Caco-2 (cell line): ENCODE results near the gene DSCAML1. TPM values are rescaled to one million over a fixed set of nuclear protein-coding genes. Genes with fewer than 3 reads are reported as not detected.
A peak's percentile ranks its signal among the peaks of the same experiment; 100 is the strongest.

Experiments
- BruUV-seq: library from RNA; stranded (reverse); fragments of 400-500 nt; replicated peaks from 2 replicates; lab custom pipeline; 2021; lab: Mats Ljungman, UMichigan
- CTCF ChIA-PET: fragments of 300-600 bp; sonication (Branson Sonifier 250); formaldehyde crosslinking; loops from one replicate; lab custom pipeline; 2022; ENCODE audit warnings: antibody characterized with exemption; lab: Charles Lee
- POLR2A ChIA-PET: fragments of 300-600 bp; sonication (Branson Sonifier 250); formaldehyde crosslinking; loops from one replicate; lab custom pipeline; 2022; ENCODE audit warnings: antibody characterized with exemption; lab: Charles Lee
- DNase-seq, 2 experiments: peaks; one replicate each; pipeline versions ENCODE4 v3.0.0 to v3.0.0-alpha.2; 2020 to 2022
- H3K27me3 ChIP-seq: replicated peaks from 2 replicates; pipeline ENCODE4 v1.6.0; 2011; ENCODE audit warnings: low read length; ENCODE audit not compliant: control insufficient read depth, insufficient read depth
- H3K36me3 ChIP-seq: 2 replicates; pipeline ENCODE4 v1.5.1; 2011; ENCODE audit warnings: low read length; ENCODE audit not compliant: control insufficient read depth, insufficient read depth
- H3K4me1 ChIP-seq: fragments of 250-450 bp; sonication (Bioruptor Pico); 2 replicates; pipeline ENCODE4 v1.5.1; 2020; ENCODE audit warnings: mild to moderate bottlenecking
- H3K4me3 ChIP-seq: 2 replicates; pipeline ENCODE4 v1.5.1; 2011; ENCODE audit warnings: low read depth, mild to moderate bottlenecking, control low read depth, low read length
- H3K9me3 ChIP-seq: fragments of 250-450 bp; sonication (Bioruptor Pico); 2 replicates; pipeline ENCODE4 v1.5.1; 2020; ENCODE audit warnings: mild to moderate bottlenecking, moderate library complexity
- H3K27ac Mint-ChIP-seq: one replicate; pipeline ENCODE4 v1.8.0; 2022; ENCODE audit warnings: mixed read lengths; ENCODE audit not compliant: unreplicated experiment
- H3K27me3 Mint-ChIP-seq: one replicate; pipeline ENCODE4 v1.8.0; 2022; ENCODE audit warnings: mixed read lengths; ENCODE audit not compliant: insufficient read depth, unreplicated experiment
- H3K36me3 Mint-ChIP-seq: one replicate; pipeline ENCODE4 v1.8.0; 2022; ENCODE audit warnings: mild to moderate bottlenecking, mixed read lengths; ENCODE audit not compliant: insufficient read depth, unreplicated experiment
- H3K4me1 Mint-ChIP-seq: one replicate; pipeline ENCODE4 v1.8.0; 2022; ENCODE audit warnings: low read depth, mixed read lengths; ENCODE audit not compliant: unreplicated experiment
- H3K4me3 Mint-ChIP-seq: one replicate; pipeline ENCODE4 v1.8.0; 2022; ENCODE audit warnings: mild to moderate bottlenecking, moderate library complexity, mixed read lengths; ENCODE audit not compliant: unreplicated experiment
- H3K9me3 Mint-ChIP-seq: one replicate; pipeline ENCODE4 v1.8.0; 2022; ENCODE audit warnings: mixed read lengths; ENCODE audit not compliant: unreplicated experiment
- CTCF ChIP-seq, 2 experiments: fragments of 200-600 bp in 1 of 2; IDR thresholded peaks; 1 replicate in 1 of 2; 2 replicates in 1 of 2; pipeline versions ENCODE4 v1.5.1 to v1.8.0; 2011 to 2022; ENCODE audit warnings: antibody characterized with exemption in 1 of 2, control low read depth in 1 of 2, inconsistent platforms in 1 of 2, low read depth in 1 of 2, low read length in 1 of 2, mild to moderate bottlenecking in 1 of 2, moderate library complexity in 1 of 2; ENCODE audit not compliant: insufficient read depth in 1 of 2, severe bottlenecking in 1 of 2, unreplicated experiment in 1 of 2
- intact Hi-C: fragments of 100-400 bp; cut with micrococcal nuclease; formaldehyde crosslinking; loops from one replicate; pipeline ENCODE4 v1.10.0; 2022; ENCODE audit not compliant: unreplicated experiment
- total RNA-seq: library from RNA; stranded (reverse); gene quantifications from 2 replicates; pipeline ENCODE4 v1.2.3, GENCODE V29; 2022

The DSCAML1 gene
- total RNA-seq, 1 experiment from 2014 or later, result not detected

- no peak overlapping the region for H3K4me3 Mint-ChIP-seq
- intact Hi-C loops, result no loop called here
- no TSS peak for BruUV-seq
- ChIA-PET POLR2A (no interaction called here), CTCF (no interaction called here)
- DNase-seq, result no peak
- no peak overlapping the region for H3K27ac Mint-ChIP-seq
- no peaks in the 10 kb centered on the region for H3K4me1 Mint-ChIP-seq
- Histone ChIP-seq H3K9me3 (no peaks in the 10 kb centered on the region), H3K4me3 (no peak overlapping the region), H3K4me1 (no peaks in the 10 kb centered on the region), H3K27me3 (peaks cover 2% of the 10 kb centered on the region; the same call in 1 of the 2 replicates), H3K36me3 (no peaks in the 10 kb centered on the region)
- no peaks in the 10 kb centered on the region for H3K9me3 Mint-ChIP-seq
- no peak for TF ChIP-seq CTCF (IDR thresholded peaks at IDR 0.05; ENCODE audit: insufficient read depth in 1 of 2, low read depth in 1 of 2, low read length in 1 of 2, severe bottlenecking in 1 of 2, unreplicated experiment in 1 of 2)
- peaks cover 7% of the 10 kb centered on the region for H3K27me3 Mint-ChIP-seq
- no peaks in the 10 kb centered on the region for H3K36me3 Mint-ChIP-seq
These were observed 363.3 kb downstream of the DSCAML1 start for GRCh38 chr11:117433717-117434116.

- H3K4me3 ChIP-seq, result no peak overlapping the region
- Mint-ChIP-seq H3K27me3 (peaks cover 10% of the 10 kb centered on the region), H3K4me3 (no peak overlapping the region), H3K4me1 (no peaks in the 10 kb centered on the region), H3K27ac (no peak overlapping the region), H3K9me3 (no peaks in the 10 kb centered on the region), H3K36me3 (no peaks in the 10 kb centered on the region)
- H3K27me3 ChIP-seq, result peaks cover 4% of the 10 kb centered on the region; the same call in 1 of the 2 replicates
- ChIA-PET POLR2A (no interaction called here), CTCF (no interaction called here)
- H3K36me3 ChIP-seq, result no peaks in the 10 kb centered on the region
- no peak for TF ChIP-seq CTCF (IDR thresholded peaks at IDR 0.05; ENCODE audit: insufficient read depth in 1 of 2, low read depth in 1 of 2, low read length in 1 of 2, severe bottlenecking in 1 of 2, unreplicated experiment in 1 of 2)
- no peaks in the 10 kb centered on the region for H3K9me3 ChIP-seq
- no peak for DNase-seq
- no peaks in the 10 kb centered on the region for H3K4me1 ChIP-seq
- BruUV-seq, result no TSS peak
- intact Hi-C loops, result no loop called here
These were observed 365.6 kb downstream of the DSCAML1 start for GRCh38 chr11:117431436-117431835.

GRCh38 chr11:117430293-117430955 is 366.6 kb downstream of the DSCAML1 start:
- H3K27ac Mint-ChIP-seq, result no peak overlapping the region

More at GRCh38 chr11:117430293-117430955, 366.6 kb downstream of the DSCAML1 start:
- DNase-seq, result peak in 1 of 2 experiments; percentile 34
- no peaks in the 10 kb centered on the region for H3K9me3 Mint-ChIP-seq
- H3K4me3 Mint-ChIP-seq, result no peak overlapping the region
- H3K27me3 Mint-ChIP-seq, result peaks cover 10% of the 10 kb centered on the region
- TF ChIP-seq CTCF (IDR thresholded peaks at IDR 0.05; ENCODE audit: insufficient read depth in 1 of 2, low read depth in 1 of 2, low read length in 1 of 2, severe bottlenecking in 1 of 2, unreplicated experiment in 1 of 2), result no peak
- no peaks in the 10 kb centered on the region for H3K36me3 ChIP-seq
- H3K36me3 Mint-ChIP-seq, result no peaks in the 10 kb centered on the region
- ChIA-PET POLR2A (no interaction called here), CTCF (no interaction called here)
- BruUV-seq, result no TSS peak
- H3K4me1 Mint-ChIP-seq, result no peaks in the 10 kb centered on the region
- intact Hi-C loops, result no loop called here
- H3K9me3 ChIP-seq, result no peaks in the 10 kb centered on the region
- H3K4me3 ChIP-seq, result no peak overlapping the region
- no peaks in the 10 kb centered on the region for H3K4me1 ChIP-seq
- H3K27me3 ChIP-seq, result peaks cover 2% of the 10 kb centered on the region; the same call in 1 of the 2 replicates
